Heart left ventricle (tissue), 13 donors: Measurements from ENCODE around the gene TMEM178B.

Source experiments
- CTCF ChIP-seq, 12 donors: fragments of 200-600 bp; sonication (generic) in 4 of 12; IDR thresholded peaks; one replicate each; pipeline versions ENCODE4 v1.5.0 to v1.8.0; 2018 to 2022; ENCODE audit warnings: antibody characterized with exemption in 12 of 12, mild to moderate bottlenecking in 5 of 12
- POLR2A ChIP-seq, 2 donors: fragments of 450-650 bp; IDR thresholded peaks; one replicate each; pipeline ENCODE4 v1.6.1; 2017; ENCODE audit warnings: antibody characterized with exemption in 2 of 2, mild to moderate bottlenecking in 2 of 2, moderate library complexity in 2 of 2
- donor health status: ischemic (EF 13 %, LVEDD 7.1; RV severe dilation, severe dysfunction).
- donor health status: DM: no; HTN: yes; CAD: no.
- donor health status: DM: no; HTN: no; CAD: no.
- donor health status: ischemic (EF 25% LVEDD 6.9; RV normal size, moderate dysfunction).
- donor health status: ischemic (EF 25% LVEDD 5.7; RV mildly dilated, moderate dysfunction).
- donor health status: ischemic (EF 35%, LVEDD 5.7; RV mildly dilated, moderate dysfunction).
- donor health status: nonischemic (EF 11% LVEDD 7.7; RV severe dilation, severe dysfunction).
- donor health status: DM: yes; HTN: yes; CAD: no.
- donor health status: PGD.
- donor health status: ischemic (EF 29% LVEDD 5.4; RV normal size, mild dysfunction).
- donor health status: nonischemic (EF 23%, LVEDD 6.1; RV moderate dilation, normal function).

GRCh38 chr7:141325275-141325674 is 251.4 kb downstream of the TMEM178B start:
- TF ChIP-seq CTCF (IDR thresholded peaks at IDR 0.05) = no peak
- TF ChIP-seq POLR2A (IDR thresholded peaks at IDR 0.05) = no peak
